ENCODE results near the gene VIPR2. TPM values are rescaled to one million over a fixed set of nuclear protein-coding genes. Genes with fewer than 3 reads are reported as not detected.

The VIPR2 gene
- polyA plus RNA-seq, 3 donors, result not detected

GRCh38 chr7:159107161-159107892 is 37.3 kb downstream of the VIPR2 start:
- DNase-seq, result no peak
- no peak for TF ChIP-seq CTCF (IDR thresholded peaks at IDR 0.05)
- Mint-ChIP-seq H3K4me3 (no peak overlapping the region), H3K27me3 (ENCODE audit: low read depth in 3 of 3) (peaks cover 0 to 20% (median 17%) of the 10 kb centered on the region in 3 donors), H3K4me1 (peaks cover 3% of the 10 kb centered on the region), H3K27ac (no peak overlapping the region), H3K9me3 (peaks cover 0 to 5% (median 4%) of the 10 kb centered on the region in 7 donors), H3K36me3 (no peaks in the 10 kb centered on the region)
- Histone ChIP-seq H3K79me2 (ENCODE audit: insufficient read depth, low read length) (no peaks in the 10 kb centered on the region), H3K4me3 (replicated peaks in 1 of 3; ENCODE audit: low read depth in 2 of 3, low read length in 3 of 3) (no peak overlapping the region), H3K27me3 (ENCODE audit: control insufficient read depth in 2 of 2, insufficient read depth in 2 of 2, low read length in 2 of 2) (no peaks in the 10 kb centered on the region), H3K9ac (ENCODE audit: insufficient read depth, low read length, poor library complexity, severe bottlenecking) (no peak overlapping the region), H3K9me3 (replicated peaks in 1 of 2; ENCODE audit: control insufficient read depth in 1 of 2, insufficient read depth in 1 of 2, low read length in 2 of 2) (no peaks in the 10 kb centered on the region), H3K36me3 (replicated peaks in 1 of 2; ENCODE audit: control insufficient read depth in 1 of 2, insufficient read depth in 2 of 2, low read length in 2 of 2) (no peaks in the 10 kb centered on the region), H3K4me1 (ENCODE audit: control insufficient read depth in 1 of 2, insufficient read depth in 2 of 2, low read length in 2 of 2) (no peaks in the 10 kb centered on the region), H4K20me1 (ENCODE audit: insufficient read depth, low read length) (no peaks in the 10 kb centered on the region), H3K27ac (ENCODE audit: low read depth in 1 of 2, low read length in 2 of 2) (no peak overlapping the region), H2AFZ (ENCODE audit: insufficient read depth, low read depth, low read length, poor library complexity, severe bottlenecking) (no peak overlapping the region), H3K4me2 (replicated peaks; ENCODE audit: extremely low read depth, low read length, poor library complexity, severe bottlenecking) (no peak overlapping the region)
- intact Hi-C loops (cut with micrococcal nuclease), result no loop called here
- WGBS (ENCODE audit: insufficient coverage), result 88% methylated on average over 11 of the region's 13 CpGs

- intact Hi-C loops (cut with micrococcal nuclease), result no loop called here
- Histone ChIP-seq H3K4me1 (ENCODE audit: control insufficient read depth in 1 of 2, insufficient read depth in 2 of 2, low read length in 2 of 2) (no peaks in the 10 kb centered on the region), H2AFZ (ENCODE audit: insufficient read depth, low read depth, low read length, poor library complexity, severe bottlenecking) (no peak overlapping the region), H4K20me1 (ENCODE audit: insufficient read depth, low read length) (no peaks in the 10 kb centered on the region), H3K4me2 (replicated peaks; ENCODE audit: extremely low read depth, low read length, poor library complexity, severe bottlenecking) (no peak overlapping the region), H3K4me3 (replicated peaks in 1 of 3; ENCODE audit: low read depth in 2 of 3, low read length in 3 of 3) (no peak overlapping the region), H3K27ac (ENCODE audit: low read depth in 1 of 2, low read length in 2 of 2) (no peak overlapping the region), H3K9ac (ENCODE audit: insufficient read depth, low read length, poor library complexity, severe bottlenecking) (no peak overlapping the region), H3K9me3 (replicated peaks in 1 of 2; ENCODE audit: control insufficient read depth in 1 of 2, insufficient read depth in 1 of 2, low read length in 2 of 2) (peaks cover 0 to 8% of the 10 kb centered on the region in 2 donors), H3K79me2 (ENCODE audit: insufficient read depth, low read length) (no peaks in the 10 kb centered on the region), H3K36me3 (replicated peaks in 1 of 2; ENCODE audit: control insufficient read depth in 1 of 2, insufficient read depth in 2 of 2, low read length in 2 of 2) (no peaks in the 10 kb centered on the region), H3K27me3 (ENCODE audit: control insufficient read depth in 2 of 2, insufficient read depth in 2 of 2, low read length in 2 of 2) (no peaks in the 10 kb centered on the region)
- Mint-ChIP-seq H3K4me1 (no peaks in the 10 kb centered on the region), H3K9me3 (peaks cover 9 to 13% (median 10%) of the 10 kb centered on the region in 7 donors), H3K27me3 (ENCODE audit: low read depth in 3 of 3) (peaks cover 0 to 9% (median 9%) of the 10 kb centered on the region in 3 donors), H3K36me3 (no peaks in the 10 kb centered on the region), H3K27ac (no peak overlapping the region), H3K4me3 (no peak overlapping the region)
- 84% methylated on average over 11 of the region's 13 CpGs for WGBS (ENCODE audit: insufficient coverage)
- DNase-seq, result no peak
- TF ChIP-seq CTCF (IDR thresholded peaks at IDR 0.05), result no peak
Observed at GRCh38 chr7:159105832-159106811, 38.5 kb downstream of the VIPR2 start.

All from CD14-positive monocyte (primary cell).